ENCODE measurements around the gene NEU4. TPM values are rescaled to one million over a fixed set of nuclear protein-coding genes. Genes with fewer than 3 reads are reported as not detected.

Gene NEU4
- polyA plus RNA-seq, 1 experiment, result not detected

DNA sequence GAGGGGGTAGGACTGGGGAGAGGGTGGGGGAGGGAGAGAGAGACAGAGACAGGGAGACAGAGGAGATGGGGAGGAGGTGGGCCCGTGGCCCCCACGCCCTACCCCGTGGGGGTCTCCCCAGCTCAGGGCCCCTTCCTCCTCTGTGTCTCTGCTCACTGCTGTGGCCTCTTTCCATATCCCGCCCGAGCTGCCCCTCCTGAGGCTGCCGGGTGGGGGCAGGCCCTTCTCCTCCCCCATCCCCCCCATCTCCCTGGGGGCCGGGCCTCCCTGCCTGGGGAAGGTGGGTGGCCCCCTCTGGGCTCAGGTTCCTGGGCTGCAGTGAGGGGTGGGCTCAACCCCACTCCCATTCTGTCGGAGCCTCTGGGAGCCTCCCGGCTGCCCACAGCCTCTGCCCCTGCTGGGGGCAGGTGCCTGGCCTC, 50.0 kb downstream of the NEU4 start:
- H3K9me3 ChIP-seq (ENCODE audit: control insufficient read depth, insufficient read depth, low read length), result peaks cover 3% of the 10 kb centered on the region; the same call in 1 of the 2 replicates
- no peak for DNase-seq (ENCODE audit: low read depth, low spot score)
- TF ChIP-seq, protein P1, sequence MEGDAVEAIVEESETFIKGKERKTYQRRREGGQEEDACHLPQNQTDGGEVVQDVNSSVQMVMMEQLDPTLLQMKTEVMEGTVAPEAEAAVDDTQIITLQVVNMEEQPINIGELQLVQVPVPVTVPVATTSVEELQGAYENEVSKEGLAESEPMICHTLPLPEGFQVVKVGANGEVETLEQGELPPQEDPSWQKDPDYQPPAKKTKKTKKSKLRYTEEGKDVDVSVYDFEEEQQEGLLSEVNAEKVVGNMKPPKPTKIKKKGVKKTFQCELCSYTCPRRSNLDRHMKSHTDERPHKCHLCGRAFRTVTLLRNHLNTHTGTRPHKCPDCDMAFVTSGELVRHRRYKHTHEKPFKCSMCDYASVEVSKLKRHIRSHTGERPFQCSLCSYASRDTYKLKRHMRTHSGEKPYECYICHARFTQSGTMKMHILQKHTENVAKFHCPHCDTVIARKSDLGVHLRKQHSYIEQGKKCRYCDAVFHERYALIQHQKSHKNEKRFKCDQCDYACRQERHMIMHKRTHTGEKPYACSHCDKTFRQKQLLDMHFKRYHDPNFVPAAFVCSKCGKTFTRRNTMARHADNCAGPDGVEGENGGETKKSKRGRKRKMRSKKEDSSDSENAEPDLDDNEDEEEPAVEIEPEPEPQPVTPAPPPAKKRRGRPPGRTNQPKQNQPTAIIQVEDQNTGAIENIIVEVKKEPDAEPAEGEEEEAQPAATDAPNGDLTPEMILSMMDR (IDR thresholded peaks at IDR 0.05; ENCODE audit: low read depth, low read length), result no peak
- H3K4me3 ChIP-seq (ENCODE audit: low read depth, low read length), result no peak overlapping the region
- H3K27me3 ChIP-seq (ENCODE audit: control insufficient read depth, insufficient read depth, low read length), result peaks cover 8% of the 10 kb centered on the region
- ChIA-PET POLR2A (no interaction called here), CTCF (interaction anchor here (1.7 kb wide), 1 partner anchor 9 kb away, joined by 4 read pairs; no protein-coding TSS in a partner anchor)
- no peak overlapping the region for H3K27ac ChIP-seq (ENCODE audit: low read depth, low read length)

DNA sequence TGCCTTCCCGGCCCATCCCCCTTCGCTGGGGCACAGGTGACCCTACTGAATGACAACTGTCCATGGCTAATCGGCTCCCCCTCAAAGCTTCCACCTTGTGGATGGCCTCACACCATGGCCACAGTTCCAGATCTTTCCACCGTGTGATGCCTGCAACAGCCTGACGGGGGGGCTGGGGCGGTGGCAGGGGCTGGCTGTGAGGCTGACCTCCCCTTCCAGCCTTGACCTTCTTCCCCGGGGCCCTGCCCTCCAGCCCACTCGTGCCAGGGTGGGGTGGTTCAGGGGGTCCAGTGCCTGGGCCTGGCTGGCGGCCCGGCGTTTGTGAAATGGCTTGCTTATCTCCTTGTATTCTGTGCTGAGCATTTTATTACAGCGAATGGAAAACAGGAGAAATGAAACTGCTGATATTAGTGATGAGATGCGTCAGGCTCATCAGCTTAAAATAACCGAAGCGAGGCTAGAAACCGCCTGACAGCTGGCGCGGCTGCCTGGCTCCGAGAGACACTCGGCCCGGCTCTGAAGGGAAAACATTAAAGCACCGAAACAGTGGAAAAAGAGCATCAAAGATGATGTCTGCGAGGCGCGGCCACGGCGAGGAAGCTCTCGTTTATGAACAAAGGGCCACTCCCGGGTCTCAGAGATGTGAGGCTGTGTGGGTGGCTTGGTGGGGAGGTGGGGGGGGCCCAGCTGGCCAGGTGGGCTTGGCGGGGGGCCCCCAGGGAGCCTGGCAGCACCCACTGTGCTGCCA, 50.6 kb downstream of the NEU4 start:
- ChIA-PET POLR2A (interaction anchor here (0.6 kb wide), 1 partner anchor 15 kb away, joined by 3 read pairs; no protein-coding TSS in a partner anchor), CTCF (interaction anchor here (1.0 to 1.7 kb wide), 2 partner anchors 9 to 19 kb away, joined by 3 to 4 read pairs; no protein-coding TSS in a partner anchor)
- no peak for DNase-seq (ENCODE audit: low read depth, low spot score)
- Histone ChIP-seq H3K27me3 (ENCODE audit: control insufficient read depth, insufficient read depth, low read length) (peaks cover 8% of the 10 kb centered on the region), H3K4me3 (ENCODE audit: low read depth, low read length) (peak overlapping the region; percentile 31), H3K27ac (ENCODE audit: low read depth, low read length) (peak overlapping the region; percentile 39), H3K9me3 (ENCODE audit: control insufficient read depth, insufficient read depth, low read length) (peaks cover 5% of the 10 kb centered on the region; the same call in 1 of the 2 replicates)
- TF ChIP-seq, protein P1 (IDR thresholded peaks at IDR 0.05; ENCODE audit: low read depth, low read length), result peak; percentile 34

DNA sequence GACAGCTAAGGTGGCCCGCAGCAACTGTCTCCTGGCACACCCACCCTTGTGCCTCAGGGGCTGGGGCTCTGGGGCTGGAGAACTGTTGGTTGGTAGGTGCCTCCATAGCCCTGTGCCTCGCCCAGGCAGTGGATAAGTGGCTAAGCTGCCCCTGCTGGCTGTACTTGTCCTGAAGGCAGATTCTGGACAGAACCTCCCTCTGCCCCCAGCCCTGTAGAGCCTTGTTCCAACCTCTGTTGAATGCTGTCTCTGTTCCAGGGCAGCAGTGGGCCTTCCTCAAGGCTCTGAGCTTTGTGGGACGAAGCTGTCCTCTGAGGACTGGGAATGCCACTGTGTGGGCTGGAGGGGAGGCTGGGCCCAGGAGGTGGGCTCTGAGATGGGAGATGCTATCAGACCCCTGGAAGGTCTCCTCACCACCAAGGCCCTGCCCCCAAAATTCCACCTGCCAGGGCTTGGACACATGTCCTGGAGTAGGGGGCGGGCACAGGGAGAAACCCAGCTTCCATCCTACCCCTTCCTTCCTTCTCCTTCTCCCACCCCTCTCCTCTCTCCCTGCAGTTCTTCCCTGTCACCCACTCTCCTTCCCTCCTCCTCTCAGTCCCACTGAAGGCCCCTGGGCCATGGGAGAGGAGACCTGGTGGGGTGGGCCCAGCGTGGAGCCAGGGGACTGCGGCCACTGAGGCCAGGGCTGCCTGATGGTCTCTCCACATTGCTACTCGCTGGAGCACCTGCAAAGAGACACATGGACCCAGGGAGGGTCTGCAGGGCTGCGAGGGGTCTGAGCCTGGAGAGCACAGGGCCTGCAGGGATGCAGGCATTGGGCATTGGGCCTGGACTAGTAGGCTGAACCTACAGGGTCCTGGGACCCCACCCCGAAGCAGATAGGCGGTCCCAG, 51.4 kb downstream of the NEU4 start:
- CTCF ChIA-PET, result interaction anchor here (1.0 to 1.7 kb wide), 2 partner anchors 8 to 18 kb away, joined by 3 to 4 read pairs; no protein-coding TSS in a partner anchor
- peaks cover 14% of the 10 kb centered on the region; the same call in 1 of the 2 replicates for H3K9me3 ChIP-seq (ENCODE audit: control insufficient read depth, insufficient read depth, low read length)
- no peak for DNase-seq (ENCODE audit: low read depth, low spot score)
- H3K27me3 ChIP-seq (ENCODE audit: control insufficient read depth, insufficient read depth, low read length), result peaks cover 5% of the 10 kb centered on the region
- TF ChIP-seq, protein P1 (IDR thresholded peaks at IDR 0.05; ENCODE audit: low read depth, low read length), result no peak
- H3K4me3 ChIP-seq (ENCODE audit: low read depth, low read length), result no peak overlapping the region
- no peak overlapping the region for H3K27ac ChIP-seq (ENCODE audit: low read depth, low read length)
- POLR2A ChIA-PET, result no interaction called here

DNA sequence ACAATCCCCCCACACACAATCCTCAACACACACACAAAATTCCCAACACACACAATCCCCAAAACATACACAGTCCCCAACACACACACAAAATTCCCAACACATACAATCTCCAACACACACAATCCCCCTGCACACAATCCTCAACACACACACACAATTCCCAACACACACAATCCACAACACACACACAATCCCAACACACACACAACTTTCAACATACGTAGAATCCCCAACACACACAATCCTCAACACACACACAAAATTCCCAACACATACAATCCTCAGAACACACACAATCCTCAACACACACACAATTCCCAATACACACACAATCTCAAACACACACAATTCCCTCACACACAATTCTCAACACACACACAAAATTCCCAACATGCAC, 52.3 kb downstream of the NEU4 start:
- TF ChIP-seq, protein P1 (IDR thresholded peaks at IDR 0.05; ENCODE audit: low read depth, low read length), result no peak
- H3K9me3 ChIP-seq (ENCODE audit: control insufficient read depth, insufficient read depth, low read length), result peaks cover 14% of the 10 kb centered on the region; the same call in 1 of the 2 replicates
- H3K27ac ChIP-seq (ENCODE audit: low read depth, low read length), result no peak overlapping the region
- POLR2A ChIA-PET, result no interaction called here
- H3K4me3 ChIP-seq (ENCODE audit: low read depth, low read length), result no peak overlapping the region
- H3K27me3 ChIP-seq (ENCODE audit: control insufficient read depth, insufficient read depth, low read length), result peaks cover 5% of the 10 kb centered on the region
- CTCF ChIA-PET, result no interaction called here
- no peak for DNase-seq (ENCODE audit: low read depth, low spot score)

Measured in AG04450 (cell line).